Right hindlimb (tissue), 1 donor: ENCODE data around the gene CFAP20.

Experiments used
- DNase-seq: peaks from one replicate; pipeline ENCODE4 v3.0.0-alpha.2; 2018

The CFAP20 gene

DNA sequence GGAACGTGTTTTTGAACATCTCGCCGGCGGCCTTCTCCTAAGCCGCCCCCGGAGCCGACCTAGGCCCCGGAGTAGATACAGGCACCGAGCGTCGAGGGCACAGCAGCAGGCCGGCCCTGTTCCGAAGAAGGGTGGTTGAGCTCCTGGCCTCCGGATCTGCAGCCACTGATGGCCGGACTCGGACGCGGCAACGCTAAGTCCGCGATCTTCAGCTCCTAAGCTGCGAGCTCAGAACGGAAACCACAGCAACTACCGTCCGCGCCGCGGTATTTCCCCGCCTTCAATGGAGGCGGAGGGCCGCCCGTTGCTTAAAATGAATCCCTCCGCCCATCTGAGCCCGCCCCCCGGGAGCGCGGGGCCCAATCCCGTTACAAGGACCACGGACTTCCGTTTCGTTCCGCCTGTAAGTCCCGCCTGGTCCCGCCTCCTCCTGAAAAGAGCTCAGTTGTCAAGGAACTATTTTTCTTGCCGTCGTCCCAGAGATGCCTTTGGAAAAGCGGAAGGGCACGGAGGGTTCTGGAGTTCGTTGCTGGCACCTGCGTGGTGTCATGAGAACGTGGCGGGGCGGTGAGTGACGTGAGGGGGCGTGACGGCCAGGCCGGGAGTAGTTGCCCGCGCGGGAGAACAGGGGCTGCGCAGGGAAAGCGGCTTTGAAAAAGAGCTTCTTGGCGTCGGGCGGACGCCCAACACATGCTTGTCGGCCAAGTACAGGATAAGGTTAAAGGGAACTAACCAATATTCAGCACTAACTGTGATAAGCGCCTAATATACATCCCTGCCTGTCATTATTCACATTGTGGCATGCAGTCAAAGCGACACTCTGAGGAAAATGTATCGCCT, at the start of gene CFAP20:
Gene CFAP20 (minus strand): TSS at position 285 of the 840 bp plus-strand sequence. CDS start 266 bp downstream, at position 19.
- DNase-seq: peak; percentile 99

DNA sequence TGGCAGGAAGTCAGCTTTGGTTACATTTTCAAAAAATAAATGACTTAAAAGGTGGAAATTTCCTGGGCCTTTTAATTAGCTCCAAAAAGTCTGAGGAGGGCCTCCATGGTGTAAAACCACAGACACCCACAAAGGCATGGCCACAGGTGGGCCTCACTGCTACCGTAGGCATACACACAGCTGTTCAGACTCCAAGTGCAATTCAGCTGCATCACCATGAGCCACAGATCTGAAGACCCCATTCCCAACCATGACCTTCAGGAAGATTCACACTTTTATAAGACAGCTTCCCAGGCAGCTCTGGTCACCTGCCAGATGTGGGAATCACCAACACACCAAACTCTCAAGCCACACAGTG, 48.2 kb upstream of the CFAP20 start:
- DNase-seq: no peak

GRCh38 chr16:58176608-58177352, 47.6 kb upstream of the CFAP20 start:
- no peak for DNase-seq

DNA sequence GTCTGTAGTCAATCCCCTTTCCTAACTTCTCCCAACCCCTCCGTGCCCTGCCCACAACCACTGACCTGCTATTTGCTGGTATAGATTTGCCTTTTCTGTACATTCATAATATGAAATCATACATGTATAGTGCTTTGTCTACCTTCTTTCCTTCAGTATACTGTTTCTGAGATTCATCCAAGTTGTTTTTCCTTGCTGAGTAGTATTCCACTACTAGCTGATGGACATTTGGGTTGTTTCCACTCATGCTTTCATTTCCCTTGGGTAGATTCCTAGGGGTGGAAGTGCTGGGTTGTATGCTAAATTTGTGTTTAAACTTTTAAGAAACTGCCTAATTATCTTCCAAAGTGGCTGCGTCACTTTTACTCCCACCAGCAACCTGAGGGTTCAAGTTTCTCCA, 41.0 kb upstream of the CFAP20 start:
- DNase-seq: no peak

- DNase-seq: no peak
These were observed 31.7 kb upstream of the CFAP20 start for GRCh38 chr16:58160855-58161254.

GRCh38 chr16:58158725-58159124, 29.5 kb upstream of the CFAP20 start:
- DNase-seq: no peak

DNA sequence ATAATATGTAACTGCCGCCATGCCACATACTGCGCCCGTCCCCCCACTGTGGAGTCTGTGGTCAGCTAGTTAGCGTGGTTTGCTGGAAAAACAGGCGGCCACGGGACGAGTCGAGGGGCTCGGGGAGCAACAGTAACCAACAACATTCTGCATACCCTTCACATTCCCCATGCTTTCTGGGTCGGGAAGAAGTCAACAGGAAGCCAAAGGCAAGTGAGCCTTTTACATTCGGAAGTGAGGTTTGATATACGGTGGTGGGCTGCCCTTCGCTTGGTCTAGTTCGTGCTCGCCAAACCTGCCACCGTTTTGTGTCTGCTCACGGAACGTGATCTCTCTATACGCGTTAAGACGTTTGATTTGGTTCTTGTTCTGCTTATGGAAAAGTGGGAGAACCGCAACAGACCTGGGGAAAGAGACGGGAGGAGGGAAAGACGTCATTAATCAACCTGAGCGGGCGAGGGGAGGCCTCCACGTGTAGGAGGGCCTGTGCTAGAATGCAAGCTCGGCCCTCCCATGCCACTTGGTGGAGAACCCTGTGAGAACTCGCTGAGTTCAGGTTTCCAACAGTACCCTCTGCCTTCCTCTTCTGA, 28.9 kb upstream of the CFAP20 start:
- DNase-seq: no peak

DNA sequence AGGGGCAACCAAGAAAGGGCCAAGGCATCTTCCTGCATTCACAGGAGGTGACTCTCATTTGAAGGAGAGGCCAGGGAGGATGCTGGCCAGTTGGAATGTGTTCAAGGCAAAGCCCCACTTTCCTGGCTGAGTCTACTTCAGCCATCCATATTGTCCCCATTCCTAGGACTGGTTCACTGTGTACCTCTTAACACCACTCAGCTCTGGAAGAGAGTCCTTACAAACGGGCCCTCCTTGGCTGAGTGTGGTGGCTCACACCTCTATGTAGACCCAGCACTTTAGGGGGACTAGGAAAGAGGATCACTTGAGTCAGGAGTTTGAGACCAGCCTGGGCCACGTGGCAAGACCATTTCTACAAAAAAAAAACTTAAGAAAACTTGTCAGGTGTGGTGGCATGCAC, 28.1 kb upstream of the CFAP20 start:
- no peak for DNase-seq

DNA sequence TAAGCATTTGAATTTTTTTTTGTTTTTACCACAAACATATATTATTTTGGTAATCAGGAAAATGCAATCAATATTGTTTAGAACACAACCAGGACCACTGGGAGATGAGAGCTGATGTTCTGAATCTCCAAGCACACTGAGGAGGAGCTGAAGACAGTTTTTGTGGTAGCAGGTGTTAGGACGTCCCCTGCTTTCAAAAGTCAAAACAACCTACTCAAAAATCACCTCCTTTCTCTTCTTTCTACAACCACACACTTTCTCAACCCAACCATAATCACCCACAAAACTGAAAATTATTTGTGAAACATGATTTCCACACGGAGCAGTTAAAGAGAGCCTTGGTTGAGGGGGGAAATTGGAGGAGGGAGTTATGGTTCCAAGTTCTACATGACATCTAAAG, 26.7 kb upstream of the CFAP20 start:
- no peak for DNase-seq

DNA sequence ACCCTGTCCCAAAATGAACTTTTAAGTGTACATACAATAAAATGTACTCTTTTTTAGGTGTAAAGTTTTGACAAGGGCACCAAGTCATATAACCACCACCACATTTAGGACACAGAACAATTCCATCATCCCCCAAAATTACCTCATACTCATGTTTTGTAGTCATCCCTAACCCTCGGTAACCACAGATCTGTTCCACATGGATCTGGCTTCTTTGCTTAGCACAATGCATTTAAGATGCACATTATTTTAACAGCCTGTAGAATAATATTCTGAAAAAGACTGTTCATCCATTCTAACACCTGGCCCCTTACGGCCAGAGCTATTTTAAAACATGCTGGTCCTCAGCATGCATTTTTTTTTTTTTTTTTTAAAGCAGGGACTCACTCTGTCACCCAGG, 25.2 kb upstream of the CFAP20 start:
- no peak for DNase-seq

DNA sequence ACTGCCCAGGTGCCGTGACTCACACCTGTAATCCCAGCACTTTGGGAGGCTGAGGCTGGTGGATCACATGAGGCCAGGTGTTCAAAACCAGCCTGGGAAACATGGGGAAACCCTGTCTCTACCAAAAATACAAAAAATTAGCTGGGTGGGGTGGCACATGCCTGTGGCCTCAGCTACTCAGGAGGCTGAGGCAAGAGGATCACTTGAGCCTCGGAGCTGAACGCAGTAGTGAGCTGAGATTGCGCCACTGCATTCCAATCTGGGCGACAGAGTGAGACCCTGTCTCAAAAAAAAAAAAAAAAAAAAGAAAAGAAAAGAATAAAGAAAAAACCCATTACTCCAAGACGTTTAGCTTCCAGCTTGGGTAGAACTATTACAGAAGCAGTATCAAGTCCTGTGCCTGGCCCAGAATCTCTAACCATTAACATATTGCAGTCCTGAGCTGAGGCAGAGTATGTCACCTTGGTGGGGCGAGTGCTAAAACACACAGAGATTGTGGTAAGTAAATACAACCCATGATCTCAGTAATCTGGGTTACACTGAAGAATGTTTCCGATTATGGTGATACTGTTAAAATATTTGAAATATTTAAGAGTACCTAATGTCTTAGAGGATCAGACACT, 23.2 kb upstream of the CFAP20 start:
- no peak for DNase-seq

DNA sequence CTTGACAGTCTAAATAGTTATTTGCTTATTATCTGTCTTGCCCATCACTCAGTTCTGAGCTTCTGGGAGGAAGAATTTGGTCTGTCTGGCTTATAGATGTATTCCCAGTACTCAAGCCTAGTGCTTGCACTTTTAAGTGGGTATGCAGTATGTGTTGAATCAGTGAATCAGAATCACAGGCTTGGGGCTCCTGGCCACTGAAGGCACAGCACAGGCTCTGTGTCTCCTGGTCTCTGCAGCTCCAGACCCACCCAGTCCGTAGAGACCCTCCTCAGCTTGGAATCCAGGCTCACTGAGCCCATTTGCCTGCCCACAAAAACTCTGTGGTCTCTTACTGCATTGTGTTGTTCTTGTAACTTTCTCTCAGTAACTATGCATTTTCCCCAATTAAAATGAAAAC, 19.3 kb upstream of the CFAP20 start:
- DNase-seq: no peak

DNA sequence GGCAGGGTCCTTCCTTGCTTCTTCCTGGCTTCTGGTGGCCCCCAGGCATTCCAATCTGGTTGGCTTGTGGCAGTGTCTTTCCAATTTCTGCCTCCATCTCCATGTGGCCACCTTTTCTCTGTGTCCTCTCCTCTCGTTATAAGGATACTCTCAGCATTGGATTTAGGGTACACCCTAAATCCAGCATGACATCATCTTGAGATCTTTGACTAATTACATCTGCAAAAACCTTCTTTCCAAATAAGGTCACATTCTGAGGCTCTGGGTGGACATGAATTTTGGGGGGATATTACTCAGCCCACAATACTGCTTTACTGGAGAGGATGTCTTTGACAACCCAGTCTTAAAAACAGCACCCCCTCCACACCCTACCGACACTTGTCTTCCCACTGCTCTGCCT, 18.9 kb upstream of the CFAP20 start:
- no peak for DNase-seq

- no peak for DNase-seq
These were observed 9.7 kb upstream of the CFAP20 start for GRCh38 chr16:58138852-58139251.

- no peak for DNase-seq
These were observed 8.4 kb upstream of the CFAP20 start for GRCh38 chr16:58137581-58137980.

- peak; percentile 73 for DNase-seq
These were observed 477 bp downstream of the CFAP20 start for GRCh38 chr16:58128711-58129096.

- DNase-seq: no peak
These were observed 975 bp downstream of the CFAP20 start for GRCh38 chr16:58128181-58128631.

DNA sequence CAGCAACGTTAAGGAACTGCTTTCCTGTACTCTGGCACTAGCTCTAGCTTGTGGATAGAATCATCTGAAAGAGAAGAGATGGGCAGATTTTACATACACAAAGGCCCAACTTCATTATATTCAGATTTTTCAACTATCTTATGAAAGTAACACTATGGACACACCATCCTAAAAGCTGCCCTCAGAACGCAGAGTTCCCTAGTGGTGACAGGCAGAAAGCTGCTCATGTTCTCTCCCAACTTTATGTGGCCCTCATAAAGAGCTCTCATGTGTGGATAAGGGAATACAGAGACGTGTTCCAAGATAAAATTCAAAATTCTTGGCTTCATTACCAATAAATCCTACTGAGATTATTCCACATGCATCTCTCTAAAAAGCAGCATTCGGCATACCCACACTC, 1.5 kb downstream of the CFAP20 start:
- no peak for DNase-seq

- DNase-seq: no peak
These were observed 2.1 kb downstream of the CFAP20 start for GRCh38 chr16:58127033-58127556.

- no peak for DNase-seq
These were observed 2.7 kb downstream of the CFAP20 start for GRCh38 chr16:58126451-58126961.

DNA sequence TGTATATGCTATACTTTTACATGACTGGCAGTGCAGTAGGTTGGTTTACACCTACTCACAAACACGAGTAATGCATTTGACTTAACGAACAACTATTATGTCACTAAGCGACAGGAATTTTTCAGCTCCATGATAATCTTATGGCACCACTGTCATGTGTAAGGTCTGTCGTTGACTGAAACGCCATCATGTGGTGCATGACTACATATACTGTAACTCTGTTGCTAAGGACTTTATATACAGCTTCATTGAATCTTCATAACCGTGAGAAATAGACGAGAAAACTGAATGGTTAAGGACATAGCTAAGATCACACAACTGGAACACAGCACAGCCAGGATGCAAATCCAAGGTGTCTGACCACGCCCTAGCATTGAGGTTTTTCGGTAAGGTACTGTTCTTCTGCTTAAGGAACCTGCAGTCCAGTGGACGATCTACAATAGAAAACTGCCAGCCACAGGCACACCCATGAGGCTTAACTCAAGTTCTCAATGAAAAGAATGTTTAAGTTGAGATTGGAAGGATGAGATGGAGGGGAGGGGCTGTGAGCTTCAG, 3.3 kb downstream of the CFAP20 start:
- DNase-seq: no peak

DNA sequence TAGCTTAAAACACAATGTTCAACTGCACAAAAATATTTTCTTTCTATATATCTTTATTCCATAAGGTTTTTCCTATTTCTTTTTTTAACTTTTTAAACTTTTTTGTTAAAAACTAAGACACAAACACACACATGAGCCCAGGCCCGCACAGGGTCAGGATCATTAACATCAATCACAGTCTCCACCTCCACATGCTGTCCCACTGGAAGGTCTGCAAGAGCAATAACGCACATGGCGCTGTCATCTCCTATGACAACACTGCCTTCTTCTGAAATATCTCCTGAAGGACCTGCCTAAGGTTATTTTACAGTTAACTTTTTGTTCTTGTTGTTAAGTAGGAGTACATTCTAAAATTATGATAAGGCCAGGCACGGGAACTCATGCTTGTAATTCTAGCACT, 4.1 kb downstream of the CFAP20 start:
- no peak for DNase-seq

DNA sequence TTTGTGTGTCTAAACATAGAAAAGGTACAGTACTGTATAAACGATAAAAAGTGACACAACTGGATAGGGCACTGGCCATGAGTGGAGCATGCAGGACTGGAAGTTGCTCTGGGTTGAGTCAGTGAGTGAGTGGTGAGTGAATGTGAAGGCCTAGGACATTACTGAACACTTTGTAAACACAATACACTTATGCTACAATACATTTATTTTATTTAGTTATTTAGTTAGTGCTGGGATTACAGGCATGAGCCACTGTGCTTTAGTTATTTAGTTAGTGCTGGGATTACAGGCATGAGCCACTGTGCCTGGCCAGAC, 4.6 kb downstream of the CFAP20 start:
- no peak for DNase-seq
